ENCODE results near the gene GNG7.

DNA sequence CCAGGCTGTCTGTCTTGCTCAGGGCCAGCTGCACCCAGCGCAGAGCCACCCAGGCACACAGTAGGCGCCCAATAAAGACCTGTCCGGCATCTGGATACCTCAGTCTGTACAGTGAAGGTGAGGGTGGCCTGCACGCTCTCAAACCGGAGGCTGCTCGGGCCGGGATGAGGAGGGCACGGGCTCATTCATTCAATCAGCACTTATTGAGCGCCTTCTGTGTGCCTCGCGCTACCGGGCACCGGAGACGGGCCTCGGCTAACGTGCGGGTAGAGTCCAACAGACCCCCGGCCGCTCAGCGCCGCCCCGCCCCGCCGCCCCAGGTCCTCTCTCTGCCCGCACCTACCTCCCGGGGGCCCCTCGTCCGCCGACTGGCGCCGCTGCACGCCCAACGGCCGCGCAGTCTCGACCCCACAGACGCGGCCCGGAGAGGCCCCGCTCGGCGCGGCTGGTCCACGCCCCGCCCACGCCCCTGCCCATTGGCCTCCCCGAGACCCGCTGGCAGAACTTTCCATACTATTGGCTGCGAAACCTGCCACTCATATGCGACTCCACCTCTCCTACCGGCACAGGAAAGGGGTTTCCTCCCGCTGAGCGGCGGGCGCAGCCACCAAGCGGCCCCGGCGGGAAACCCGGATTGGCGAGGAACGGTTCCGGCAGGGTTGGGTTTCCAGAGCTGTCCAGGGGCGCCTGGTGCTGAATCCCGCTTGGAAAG lies 37.3 kb upstream of the GNG7 start, which contains the start of gene SLC39A3:
- TF ChIP-seq ZBTB33 (IDR thresholded peaks at IDR 0.05; ENCODE audit: borderline replicate concordance, low read depth) (peak; percentile 64; the same call in 1 of the 2 replicates), RFX5 (IDR thresholded peaks at IDR 0.05; ENCODE audit: low read length) (peak; percentile 19; the same call in 1 of the 2 replicates), RAD21 (IDR thresholded peaks at IDR 0.05; ENCODE audit: low read length) (no peak), SMC3 (IDR thresholded peaks at IDR 0.05; ENCODE audit: low read depth, low read length) (no peak), SIN3A (IDR thresholded peaks at IDR 0.05; ENCODE audit: borderline replicate concordance, low read depth, low read length) (peak; percentile 98), YY1 (IDR thresholded peaks at IDR 0.05; ENCODE audit: low read depth) (peak; percentile 55), FOXJ3 (CRISPR knock-in tag; IDR thresholded peaks at IDR 0.05) (no peak)
- TF ChIP-seq, protein P1, sequence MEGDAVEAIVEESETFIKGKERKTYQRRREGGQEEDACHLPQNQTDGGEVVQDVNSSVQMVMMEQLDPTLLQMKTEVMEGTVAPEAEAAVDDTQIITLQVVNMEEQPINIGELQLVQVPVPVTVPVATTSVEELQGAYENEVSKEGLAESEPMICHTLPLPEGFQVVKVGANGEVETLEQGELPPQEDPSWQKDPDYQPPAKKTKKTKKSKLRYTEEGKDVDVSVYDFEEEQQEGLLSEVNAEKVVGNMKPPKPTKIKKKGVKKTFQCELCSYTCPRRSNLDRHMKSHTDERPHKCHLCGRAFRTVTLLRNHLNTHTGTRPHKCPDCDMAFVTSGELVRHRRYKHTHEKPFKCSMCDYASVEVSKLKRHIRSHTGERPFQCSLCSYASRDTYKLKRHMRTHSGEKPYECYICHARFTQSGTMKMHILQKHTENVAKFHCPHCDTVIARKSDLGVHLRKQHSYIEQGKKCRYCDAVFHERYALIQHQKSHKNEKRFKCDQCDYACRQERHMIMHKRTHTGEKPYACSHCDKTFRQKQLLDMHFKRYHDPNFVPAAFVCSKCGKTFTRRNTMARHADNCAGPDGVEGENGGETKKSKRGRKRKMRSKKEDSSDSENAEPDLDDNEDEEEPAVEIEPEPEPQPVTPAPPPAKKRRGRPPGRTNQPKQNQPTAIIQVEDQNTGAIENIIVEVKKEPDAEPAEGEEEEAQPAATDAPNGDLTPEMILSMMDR (IDR thresholded peaks at IDR 0.05) = no peak
